Measurements from ENCODE around the gene TSPAN9.

Gene TSPAN9

GRCh38 chr12:3292677-3293412 is 215.7 kb downstream of the TSPAN9 start:
- no peaks in the 10 kb centered on the region for H3K36me3 ChIP-seq (ENCODE audit: insufficient read depth, low read depth, low read length)
- H3K4me1 ChIP-seq (ENCODE audit: insufficient read depth, low read length): no peaks in the 10 kb centered on the region
- H3K27ac ChIP-seq (ENCODE audit: low read length): no peak overlapping the region
- H3K9ac ChIP-seq (ENCODE audit: low read depth, low read length): no peak overlapping the region; the same call in 1 of the 2 replicates
- peaks cover 5% of the 10 kb centered on the region; the same call in 1 of the 2 replicates for H3K27me3 ChIP-seq (ENCODE audit: insufficient read depth, low read length)
- no peak overlapping the region for H3K4me3 ChIP-seq (ENCODE audit: low read length)
- no peaks in the 10 kb centered on the region for H3K9me3 ChIP-seq (ENCODE audit: insufficient read depth, low read depth, low read length)

GRCh38 chr12:3293446-3294161 is 216.4 kb downstream of the TSPAN9 start:
- Histone ChIP-seq H3K27me3 (ENCODE audit: insufficient read depth, low read length) (peaks cover 8% of the 10 kb centered on the region; the same call in 1 of the 2 replicates), H3K36me3 (ENCODE audit: insufficient read depth, low read depth, low read length) (no peaks in the 10 kb centered on the region), H3K9ac (ENCODE audit: low read depth, low read length) (no peak overlapping the region), H3K4me3 (ENCODE audit: low read length) (no peak overlapping the region), H3K9me3 (ENCODE audit: insufficient read depth, low read depth, low read length) (no peaks in the 10 kb centered on the region), H3K27ac (ENCODE audit: low read length) (no peak overlapping the region), H3K4me1 (ENCODE audit: insufficient read depth, low read length) (no peaks in the 10 kb centered on the region)

- Histone ChIP-seq H3K4me3 (ENCODE audit: low read length) (no peak overlapping the region), H3K9ac (ENCODE audit: low read depth, low read length) (no peak overlapping the region), H3K4me1 (ENCODE audit: insufficient read depth, low read length) (no peaks in the 10 kb centered on the region)
These were observed 217.3 kb downstream of the TSPAN9 start for GRCh38 chr12:3294481-3294911.

GRCh38 chr12:3295225-3295624 is 218.0 kb downstream of the TSPAN9 start:
- H3K9me3 ChIP-seq (ENCODE audit: insufficient read depth, low read depth, low read length): no peaks in the 10 kb centered on the region
- no peak overlapping the region for H3K9ac ChIP-seq (ENCODE audit: low read depth, low read length)
- H3K27ac ChIP-seq (ENCODE audit: low read length): no peak overlapping the region
- H3K36me3 ChIP-seq (ENCODE audit: insufficient read depth, low read depth, low read length): no peaks in the 10 kb centered on the region
- no peak overlapping the region for H3K4me3 ChIP-seq (ENCODE audit: low read length)
- peaks cover 3% of the 10 kb centered on the region; the same call in 1 of the 2 replicates for H3K4me1 ChIP-seq (ENCODE audit: insufficient read depth, low read length)
- peaks cover 14% of the 10 kb centered on the region for H3K27me3 ChIP-seq (ENCODE audit: insufficient read depth, low read length)

More at GRCh38 chr12:3294481-3294911, 217.3 kb downstream of the TSPAN9 start:
- H3K9me3 ChIP-seq (ENCODE audit: insufficient read depth, low read depth, low read length): no peaks in the 10 kb centered on the region
- no peak overlapping the region for H3K27ac ChIP-seq (ENCODE audit: low read length)
- peaks cover 12% of the 10 kb centered on the region for H3K27me3 ChIP-seq (ENCODE audit: insufficient read depth, low read length)
- H3K36me3 ChIP-seq (ENCODE audit: insufficient read depth, low read depth, low read length): no peaks in the 10 kb centered on the region

GRCh38 chr12:3295646-3296408 is 218.6 kb downstream of the TSPAN9 start:
- Histone ChIP-seq H3K27me3 (ENCODE audit: insufficient read depth, low read length) (peaks cover 14% of the 10 kb centered on the region), H3K9ac (ENCODE audit: low read depth, low read length) (no peak overlapping the region), H3K4me3 (ENCODE audit: low read length) (no peak overlapping the region), H3K9me3 (ENCODE audit: insufficient read depth, low read depth, low read length) (no peaks in the 10 kb centered on the region), H3K27ac (ENCODE audit: low read length) (no peak overlapping the region), H3K36me3 (ENCODE audit: insufficient read depth, low read depth, low read length) (no peaks in the 10 kb centered on the region), H3K4me1 (ENCODE audit: insufficient read depth, low read length) (peaks cover 4% of the 10 kb centered on the region; the same call in 1 of the 2 replicates)

GRCh38 chr12:3296409-3296701 is 219.2 kb downstream of the TSPAN9 start:
- peaks cover 14% of the 10 kb centered on the region for H3K27me3 ChIP-seq (ENCODE audit: insufficient read depth, low read length)
- H3K4me3 ChIP-seq (ENCODE audit: low read length): no peak overlapping the region

GRCh38 chr12:3298603-3299002 is 221.4 kb downstream of the TSPAN9 start:
- Histone ChIP-seq H3K4me1 (ENCODE audit: insufficient read depth, low read length) (peaks cover 4% of the 10 kb centered on the region; the same call in 1 of the 2 replicates), H3K27me3 (ENCODE audit: insufficient read depth, low read length) (peaks cover 14% of the 10 kb centered on the region), H3K9me3 (ENCODE audit: insufficient read depth, low read depth, low read length) (no peaks in the 10 kb centered on the region), H3K9ac (ENCODE audit: low read depth, low read length) (no peak overlapping the region), H3K4me3 (ENCODE audit: low read length) (no peak overlapping the region), H3K36me3 (ENCODE audit: insufficient read depth, low read depth, low read length) (no peaks in the 10 kb centered on the region), H3K27ac (ENCODE audit: low read length) (no peak overlapping the region)

More at GRCh38 chr12:3296409-3296701, 219.2 kb downstream of the TSPAN9 start:
- Histone ChIP-seq H3K9me3 (ENCODE audit: insufficient read depth, low read depth, low read length) (no peaks in the 10 kb centered on the region), H3K4me1 (ENCODE audit: insufficient read depth, low read length) (peaks cover 4% of the 10 kb centered on the region; the same call in 1 of the 2 replicates), H3K27ac (ENCODE audit: low read length) (no peak overlapping the region), H3K9ac (ENCODE audit: low read depth, low read length) (no peak overlapping the region), H3K36me3 (ENCODE audit: insufficient read depth, low read depth, low read length) (no peaks in the 10 kb centered on the region)

GRCh38 chr12:3299929-3300832 is 223.0 kb downstream of the TSPAN9 start:
- Histone ChIP-seq H3K27ac (ENCODE audit: low read length) (no peak overlapping the region), H3K9ac (ENCODE audit: low read depth, low read length) (no peak overlapping the region), H3K27me3 (ENCODE audit: insufficient read depth, low read length) (peaks cover 18% of the 10 kb centered on the region), H3K4me3 (ENCODE audit: low read length) (peak overlapping the region; percentile 50), H3K36me3 (ENCODE audit: insufficient read depth, low read depth, low read length) (no peaks in the 10 kb centered on the region), H3K4me1 (ENCODE audit: insufficient read depth, low read length) (peaks cover 4% of the 10 kb centered on the region; the same call in 1 of the 2 replicates), H3K9me3 (ENCODE audit: insufficient read depth, low read depth, low read length) (no peaks in the 10 kb centered on the region)

GRCh38 chr12:3300833-3301401 is 223.7 kb downstream of the TSPAN9 start:
- H3K27ac ChIP-seq (ENCODE audit: low read length): no peak overlapping the region
- no peak overlapping the region for H3K9ac ChIP-seq (ENCODE audit: low read depth, low read length)
- H3K27me3 ChIP-seq (ENCODE audit: insufficient read depth, low read length): peaks cover 18% of the 10 kb centered on the region
- peaks cover 4% of the 10 kb centered on the region; the same call in 1 of the 2 replicates for H3K4me1 ChIP-seq (ENCODE audit: insufficient read depth, low read length)
- H3K4me3 ChIP-seq (ENCODE audit: low read length): no peak overlapping the region
- no peaks in the 10 kb centered on the region for H3K9me3 ChIP-seq (ENCODE audit: insufficient read depth, low read depth, low read length)
- H3K36me3 ChIP-seq (ENCODE audit: insufficient read depth, low read depth, low read length): no peaks in the 10 kb centered on the region

GRCh38 chr12:3302401-3303041 is 225.3 kb downstream of the TSPAN9 start:
- Histone ChIP-seq H3K27ac (ENCODE audit: low read length) (no peak overlapping the region), H3K4me3 (ENCODE audit: low read length) (no peak overlapping the region), H3K36me3 (ENCODE audit: insufficient read depth, low read depth, low read length) (no peaks in the 10 kb centered on the region), H3K9ac (ENCODE audit: low read depth, low read length) (no peak overlapping the region), H3K9me3 (ENCODE audit: insufficient read depth, low read depth, low read length) (no peaks in the 10 kb centered on the region), H3K4me1 (ENCODE audit: insufficient read depth, low read length) (peaks cover 4% of the 10 kb centered on the region; the same call in 1 of the 2 replicates), H3K27me3 (ENCODE audit: insufficient read depth, low read length) (peaks cover 13% of the 10 kb centered on the region)
